ENCODE results near the gene PPP5C. TPM values are rescaled to one million over a fixed set of nuclear protein-coding genes. Genes with fewer than 3 reads are reported as not detected.

The PPP5C gene
- total RNA-seq, result 79.0 and 123 TPM in 2 replicates

GRCh38 chr19:46346821-46347571 lies at the start of gene PPP5C:
Gene PPP5C (plus strand): TSS chr19:46347087. CDS start chr19:46347097, 10 bp downstream.

DNA sequence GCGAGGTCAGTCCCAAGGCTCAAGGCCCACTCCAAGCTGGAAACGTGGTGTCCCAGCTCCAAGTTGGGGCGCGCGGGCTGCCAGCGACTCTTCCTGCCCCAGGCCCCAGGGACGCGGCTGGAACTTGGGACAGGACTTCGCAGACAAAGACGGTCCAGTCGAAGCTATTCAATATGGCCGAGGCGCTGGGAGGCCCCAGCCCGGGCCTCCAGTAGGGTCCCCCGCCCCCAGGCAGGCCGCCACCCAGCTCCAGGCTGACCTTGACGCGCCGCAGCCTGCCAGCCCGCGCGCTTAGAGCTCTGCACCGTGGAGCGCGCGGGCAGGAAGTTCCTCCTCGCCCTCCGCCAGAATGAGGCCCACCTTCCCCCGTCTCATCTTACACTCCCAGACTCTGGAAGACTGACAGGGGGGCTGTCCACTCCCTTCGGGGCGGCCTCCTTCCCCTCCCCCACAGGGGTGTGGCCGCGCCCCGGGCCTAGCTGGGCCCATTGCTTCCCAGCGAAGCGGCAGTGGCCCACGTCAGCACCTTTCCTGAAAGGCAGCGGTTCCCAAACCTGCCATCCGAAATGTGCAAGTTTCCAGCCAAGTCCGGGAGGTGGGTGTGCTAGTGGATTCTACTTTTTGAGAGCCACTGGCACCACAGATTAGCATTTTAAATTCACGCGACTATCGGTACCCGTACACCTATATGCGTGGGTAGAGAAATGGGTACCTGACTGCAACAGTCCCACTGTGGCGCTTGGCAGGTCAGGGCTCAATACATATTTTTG lies 66.6 kb downstream of the PPP5C start, which contains the start of gene CCDC8:
TSS of gene CCDC8 (minus strand) at position 303 of the 770 bp plus-strand sequence. CDS start 754 bp downstream, outside the sequence.

GRCh38 chr19:46428239-46429135 lies 81.6 kb downstream of the PPP5C start, which contains the start of gene PNMA8C:
Gene PNMA8C (minus strand): TSS chr19:46428936. CDS start chr19:46428359, 577 bp downstream.

Other genes starting within 250 kb of the PPP5C start
- 0.76 TPM in 1 of 2 replicates, not detected in the other for gene IGFL3, start 222.4 kb upstream of the PPP5C start, total RNA-seq
- gene IGFL2, start 198.8 kb upstream of the PPP5C start, total RNA-seq, result 0.63 TPM in 1 of 2 replicates, not detected in the other
- gene IGFL1, start 117.3 kb upstream of the PPP5C start, total RNA-seq, result not detected in 2 replicates
- gene HIF3A, start 50.0 kb upstream of the PPP5C start, total RNA-seq, result 1.3 and 44.5 TPM in 2 replicates
- gene CCDC8, start 66.5 kb downstream of the PPP5C start, total RNA-seq, result 14.8 and 33.7 TPM in 2 replicates
- 0.13 TPM in 1 of 2 replicates, not detected in the other for gene PNMA8C, start 81.8 kb downstream of the PPP5C start, total RNA-seq
- gene PNMA8A, start 124.5 kb downstream of the PPP5C start, total RNA-seq, result 4.1 and 14.1 TPM in 2 replicates
- 0.81 and 3.3 TPM in 2 replicates for gene PNMA8B, start 148.8 kb downstream of the PPP5C start, total RNA-seq